HepG2 (cell line): Measurements from ENCODE around the gene NBR1. TPM values are rescaled to one million over a fixed set of nuclear protein-coding genes. Genes with fewer than 3 reads are reported as not detected.

Experiments
- BHLHE40 ChIP-seq: IDR thresholded peaks from 2 replicates; pipeline ENCODE4 v1.6.1; 2011; ENCODE audit warnings: low read length, improper control_type of control experiment
- CBX1 ChIP-seq: IDR thresholded peaks from one replicate; pipeline ENCODE4 v1.6.1; 2016; ENCODE audit warnings: antibody characterized with exemption, low read depth
- EEA1 ChIP-seq: sonication (generic); formaldehyde crosslinking; IDR thresholded peaks from 2 replicates; pipeline ENCODE4 v1.5.1; 2020; ENCODE audit warnings: mild to moderate bottlenecking, missing genetic modification reagents, borderline replicate concordance
- GFI1 ChIP-seq: sonication (generic); formaldehyde crosslinking; IDR thresholded peaks from 2 replicates; pipeline ENCODE4 v1.5.0; 2020; ENCODE audit warnings: missing genetic modification reagents, mild to moderate bottlenecking, borderline replicate concordance
- PAXIP1 ChIP-seq: sonication (generic); formaldehyde crosslinking; conservative IDR thresholded peaks from 2 replicates; pipeline ENCODE4 v1.4.0; 2020; ENCODE audit warnings: mild to moderate bottlenecking, missing genetic modification reagents, moderate library complexity
- POLR2A ChIP-seq, 2 experiments: IDR thresholded peaks; 2 replicates each; pipeline ENCODE4 v1.6.1; 2011; ENCODE audit warnings: low read depth in 2 of 2, low read length in 2 of 2, mild to moderate bottlenecking in 1 of 2, moderate library complexity in 1 of 2; ENCODE audit not compliant: insufficient read depth in 1 of 2
- PRDM10 ChIP-seq: sonication (generic); formaldehyde crosslinking; IDR thresholded peaks from 2 replicates; pipeline ENCODE4 v1.4.0; 2020; ENCODE audit warnings: low read depth, missing genetic modification reagents
- SNAPC5 ChIP-seq: sonication (generic); formaldehyde crosslinking; IDR thresholded peaks from 2 replicates; pipeline ENCODE4 v1.8.1; 2023; ENCODE audit warnings: mild to moderate bottlenecking, missing genetic modification reagents, borderline replicate concordance
- TEF ChIP-seq: sonication (generic); formaldehyde crosslinking; IDR thresholded peaks from 2 replicates; pipeline ENCODE4 v1.5.0; 2020; ENCODE audit warnings: missing genetic modification reagents
- ZFP62 ChIP-seq: sonication (generic); formaldehyde crosslinking; IDR thresholded peaks from 2 replicates; pipeline ENCODE4 v1.4.0; 2020; ENCODE audit warnings: missing genetic modification reagents
- ZGPAT ChIP-seq: IDR thresholded peaks from 2 replicates; pipeline ENCODE4 v1.6.1; 2016; ENCODE audit warnings: mild to moderate bottlenecking
- ZMYM4 ChIP-seq: sonication (generic); formaldehyde crosslinking; IDR thresholded peaks from 2 replicates; pipeline ENCODE4 v1.8.1; 2023; ENCODE audit warnings: mild to moderate bottlenecking, missing genetic modification reagents
- ZNF276 ChIP-seq: sonication (generic); formaldehyde crosslinking; IDR thresholded peaks from 2 replicates; pipeline ENCODE4 v1.4.0; 2020; ENCODE audit warnings: mild to moderate bottlenecking, low read depth, missing genetic modification reagents
- ZNF414 ChIP-seq: sonication (generic); formaldehyde crosslinking; IDR thresholded peaks from 2 replicates; pipeline ENCODE4 v1.5.0; 2020; ENCODE audit warnings: missing genetic modification reagents
- ZNF530 ChIP-seq: sonication (generic); formaldehyde crosslinking; IDR thresholded peaks from 2 replicates; pipeline ENCODE4 v1.5.0; 2020; ENCODE audit warnings: low read depth, mild to moderate bottlenecking, missing genetic modification reagents
- ZNF557 ChIP-seq: sonication (generic); formaldehyde crosslinking; IDR thresholded peaks from 2 replicates; pipeline ENCODE4 v1.4.0; 2020; ENCODE audit warnings: missing genetic modification reagents
- ZNF766 ChIP-seq: sonication (generic); formaldehyde crosslinking; IDR thresholded peaks from 2 replicates; pipeline ENCODE4 v1.5.0; 2020; ENCODE audit warnings: missing genetic modification reagents, borderline replicate concordance
- ZNF772 ChIP-seq: sonication (generic); formaldehyde crosslinking; IDR thresholded peaks from 2 replicates; pipeline ENCODE4 v1.5.0; 2020; ENCODE audit warnings: mild to moderate bottlenecking, missing genetic modification reagents
- ZSCAN25 ChIP-seq: sonication (generic); formaldehyde crosslinking; IDR thresholded peaks from 2 replicates; pipeline ENCODE4 v1.8.0; 2022; ENCODE audit warnings: mild to moderate bottlenecking, missing genetic modification reagents
- polyA plus RNA-seq, 8 experiments: library from polyadenylated mRNA; depleted of rRNA in 3 of 8; stranded (reverse) in 7 of 8; unstranded in 1 of 8; fragments of >200 nt; fragmentation: Illumina TruSeq in 4 of 8; extraction: Trizol in 4 of 8; gene quantifications; 2 replicates each; pipeline versions ENCODE4 v1.2.1 to v1.2.3, GENCODE V29; 2011 to 2016; ENCODE audit warnings: low read depth in 4 of 8, missing spikeins in 1 of 8, mixed read lengths in 1 of 8; ENCODE audit not compliant: insufficient read depth in 1 of 8
- total RNA-seq, 5 experiments: library from RNA; depleted of rRNA; stranded (reverse); fragments of >200 nt; fragmentation: Illumina TruSeq; extraction: Trizol; gene quantifications; 2 replicates each; pipeline ENCODE4 v1.2.3, GENCODE V29; 2016; ENCODE audit warnings: low read depth in 1 of 5

The NBR1 gene
- total and polyA plus RNA-seq, 2 of the 13 experiments (the other 11 are each of a cell fraction or from before 2014, with no cell fraction given) = 51.7 to 121 TPM

GRCh38 chr17:43216369-43216761 is 45.4 kb downstream of the NBR1 start (continued):
- TF ChIP-seq ZNF530 (CRISPR knock-in tag) (no peak), GFI1 (CRISPR knock-in tag) (no peak), CBX1 (no peak), ZMYM4 (no peak), ZSCAN25 (no peak), PRDM10 (CRISPR knock-in tag) (no peak), PAXIP1 (CRISPR knock-in tag) (no peak), ZFP62 (CRISPR knock-in tag) (no peak), POLR2A (IDR thresholded peaks at IDR 0.05; ENCODE audit: insufficient read depth in 1 of 2, low read depth in 2 of 2, low read length in 2 of 2) (no peak; a peak in 1 of 4 replicates), TEF (no peak), ZNF276 (CRISPR knock-in tag) (no peak), EEA1 (CRISPR knock-in tag) (peak; percentile 13; the same call in 1 of the 2 replicates), SNAPC5 (CRISPR knock-in tag) (0 out of 2 replicates have a peak, but pooled peaks have one; percentile 50), BHLHE40 (no peak), ZNF766 (CRISPR knock-in tag) (no peak), ZNF557 (no peak), ZNF414 (no peak), ZNF772 (no peak), ZGPAT (CRISPR knock-in tag) (no peak)
